GM23338 (cell line): ENCODE results near the gene KLHL8. TPM values are rescaled to one million over a fixed set of nuclear protein-coding genes. Genes with fewer than 3 reads are reported as not detected.

Experiments
- ATAC-seq: fragments of 200-7000 bp; cut with Tn5 transposase; 3 replicates; pipeline ENCODE4 v1.9.1; 2020
- DNase-seq: peaks from one replicate; pipeline ENCODE4 v3.0.0-alpha.2; 2015; ENCODE audit warnings: low spot score
- H2AFZ ChIP-seq: fragments of 200-600 bp; sonication (generic); 2 replicates; pipeline ENCODE4 v1.8.0; 2016; ENCODE audit warnings: antibody characterized with exemption, mild to moderate bottlenecking, moderate library complexity
- H3F3A ChIP-seq: fragments of 200-600 bp; sonication (generic); replicated peaks from 2 replicates; pipeline ENCODE4 v1.8.0; 2017; ENCODE audit warnings: antibody characterized with exemption, mixed run types, low read depth
- H3K27ac ChIP-seq: fragments of 200-600 bp; sonication (generic); 2 replicates; pipeline ENCODE4 v1.6.1; 2016; ENCODE audit warnings: low read depth
- H3K27me3 ChIP-seq: fragments of 200-600 bp; sonication (generic); 2 replicates; pipeline ENCODE4 v1.8.0; 2016; ENCODE audit warnings: mild to moderate bottlenecking, mixed run types, moderate library complexity; ENCODE audit not compliant: insufficient read depth
- H3K36me3 ChIP-seq: fragments of 200-600 bp; sonication (generic); 2 replicates; pipeline ENCODE4 v1.8.0; 2016; ENCODE audit warnings: mild to moderate bottlenecking; ENCODE audit not compliant: insufficient read depth
- H3K4me1 ChIP-seq: fragments of 200-600 bp; sonication (generic); 2 replicates; pipeline ENCODE4 v1.8.0; 2016; ENCODE audit warnings: mild to moderate bottlenecking, moderate library complexity; ENCODE audit not compliant: insufficient read depth
- H3K4me2 ChIP-seq: fragments of 200-600 bp; sonication (generic); 2 replicates; pipeline ENCODE4 v1.7.1; 2017; ENCODE audit warnings: mixed run types
- H3K4me3 ChIP-seq: fragments of 200-600 bp; sonication (generic); 2 replicates; pipeline ENCODE4 v1.6.1; 2016; ENCODE audit warnings: mixed run types
- H3K79me2 ChIP-seq: fragments of 200-600 bp; sonication (generic); replicated peaks from 2 replicates; pipeline ENCODE4 v1.8.0; 2017; ENCODE audit warnings: mild to moderate bottlenecking; ENCODE audit not compliant: insufficient read depth
- H3K9me2 ChIP-seq: fragments of 200-600 bp; sonication (generic); 2 replicates; pipeline ENCODE4 v1.8.0; 2017; ENCODE audit not compliant: insufficient read depth
- H4K20me1 ChIP-seq: fragments of 200-600 bp; sonication (generic); replicated peaks from 2 replicates; pipeline ENCODE4 v1.8.0; 2017; ENCODE audit warnings: mild to moderate bottlenecking; ENCODE audit not compliant: insufficient read depth
- H3K27ac Mint-ChIP-seq: 2 replicates; pipeline ENCODE4 v1.8.0; 2020; ENCODE audit warnings: inconsistent platforms, mild to moderate bottlenecking, moderate library complexity, mixed read lengths
- H3K27me3 Mint-ChIP-seq: 3 replicates; pipeline ENCODE4 v1.8.0; 2022; ENCODE audit warnings: low read depth, mild to moderate bottlenecking, moderate library complexity, mixed read lengths, inconsistent platforms; ENCODE audit not compliant: insufficient read depth, poor library complexity
- H3K36me3 Mint-ChIP-seq: 3 replicates; pipeline ENCODE4 v1.8.0; 2021; ENCODE audit warnings: low read depth, mild to moderate bottlenecking, inconsistent platforms, moderate library complexity, mixed read lengths
- H3K4me1 Mint-ChIP-seq: 3 replicates; pipeline ENCODE4 v1.8.0; 2020; ENCODE audit warnings: mild to moderate bottlenecking, inconsistent platforms, mixed read lengths
- H3K4me3 Mint-ChIP-seq: 3 replicates; pipeline ENCODE4 v1.8.0; 2021; ENCODE audit warnings: moderate library complexity, mild to moderate bottlenecking, inconsistent platforms, mixed read lengths
- H3K9me3 Mint-ChIP-seq: 3 replicates; pipeline ENCODE4 v1.8.0; 2020; ENCODE audit warnings: moderate library complexity, mild to moderate bottlenecking, inconsistent platforms, mixed read lengths
- EZH2 ChIP-seq: fragments of 200-600 bp; sonication (generic); IDR thresholded peaks from one replicate; pipeline ENCODE4 v1.8.0; 2017; ENCODE audit warnings: antibody characterized with exemption, mild to moderate bottlenecking, low read depth; ENCODE audit not compliant: unreplicated experiment
- POLR2AphosphoS5 ChIP-seq: IDR thresholded peaks from 2 replicates; pipeline ENCODE4 v1.6.1; 2016; ENCODE audit warnings: antibody characterized with exemption, low read depth
- polyA plus RNA-seq: library from polyadenylated mRNA; unstranded; fragments of >200 nt; fragmentation: Nextera tagmentation; extraction: Ambion mirVana; gene quantifications from 2 replicates; pipeline ENCODE4 v1.2.1, GENCODE V29; 2016
- total RNA-seq: library from RNA; depleted of rRNA; stranded (reverse); fragments of >200 nt; shearing (Covaris generic); gene quantifications from 2 replicates; pipeline ENCODE4 v1.2.3, GENCODE V29; 2014; rRNA removed
- TF ChIP-seq, protein P1 (sequence below), 2 experiments: fragments of 200-600 bp in 1 of 2; sonication (generic) in 1 of 2; conservative IDR thresholded peaks; 2 replicates each; pipeline versions ENCODE4 v1.5.1 to v1.6.1; 2016 to 2017; ENCODE audit warnings: antibody characterized with exemption in 2 of 2, low read depth in 2 of 2, mild to moderate bottlenecking in 2 of 2, moderate library complexity in 1 of 2
- TF ChIP-seq, protein P2 (sequence below): IDR thresholded peaks from 2 replicates; pipeline ENCODE4 v1.6.1; 2016; ENCODE audit warnings: antibody characterized with exemption
- TF ChIP-seq, protein P3 (sequence below): IDR thresholded peaks from one replicate; pipeline ENCODE4 v1.6.1; 2018; ENCODE audit warnings: antibody characterized with exemption; ENCODE audit not compliant: unreplicated experiment

KLHL8 gene
- total and polyA plus RNA-seq, 2 experiments from 2014 or later = 3.3 to 7.2 TPM

DNA sequence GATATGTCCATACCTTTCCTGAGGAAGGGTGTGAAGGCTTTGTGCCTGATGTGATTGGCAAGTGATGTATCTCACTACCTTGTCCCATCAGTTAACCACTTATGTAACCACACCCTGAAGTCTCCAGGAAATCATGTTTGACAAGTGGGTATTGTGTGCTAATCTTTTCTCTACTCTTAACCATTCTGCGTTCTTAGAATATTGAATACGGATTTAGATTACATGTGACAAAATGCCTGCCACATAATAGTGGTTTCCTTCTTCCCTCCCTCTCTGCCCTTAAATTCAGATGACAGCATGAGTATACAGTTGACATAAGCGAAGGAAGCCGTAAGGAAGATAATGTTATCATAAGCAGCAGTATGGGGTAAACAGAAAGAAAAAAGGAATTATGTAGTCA, 108.4 kb downstream of the KLHL8 start:
- peaks cover 63% of the 10 kb centered on the region for H3K36me3 Mint-ChIP-seq
- H3K4me2 ChIP-seq = no peak overlapping the region
- H3K27ac ChIP-seq = no peak overlapping the region
- no peak for ATAC-seq
- peaks cover 4% of the 10 kb centered on the region; the same call in 1 of the 2 replicates for H3K79me2 ChIP-seq
- H2AFZ ChIP-seq = no peak overlapping the region
- H3K4me3 ChIP-seq = no peak overlapping the region
- H3F3A ChIP-seq = no peaks in the 10 kb centered on the region
- H3K4me1 ChIP-seq = peaks cover 8% of the 10 kb centered on the region
- H3K9me3 Mint-ChIP-seq = no peaks in the 10 kb centered on the region
- H4K20me1 ChIP-seq = peaks cover 11% of the 10 kb centered on the region; the same call in 1 of the 2 replicates
- H3K4me1 Mint-ChIP-seq = peaks cover 11% of the 10 kb centered on the region
- no peak for DNase-seq
- H3K9me2 ChIP-seq = no peaks in the 10 kb centered on the region
- no peak overlapping the region for H3K27ac Mint-ChIP-seq
- H3K27me3 Mint-ChIP-seq = peaks cover 5% of the 10 kb centered on the region
- no peak overlapping the region for H3K4me3 Mint-ChIP-seq
- H3K27me3 ChIP-seq = no peaks in the 10 kb centered on the region
- TF ChIP-seq, protein P1, sequence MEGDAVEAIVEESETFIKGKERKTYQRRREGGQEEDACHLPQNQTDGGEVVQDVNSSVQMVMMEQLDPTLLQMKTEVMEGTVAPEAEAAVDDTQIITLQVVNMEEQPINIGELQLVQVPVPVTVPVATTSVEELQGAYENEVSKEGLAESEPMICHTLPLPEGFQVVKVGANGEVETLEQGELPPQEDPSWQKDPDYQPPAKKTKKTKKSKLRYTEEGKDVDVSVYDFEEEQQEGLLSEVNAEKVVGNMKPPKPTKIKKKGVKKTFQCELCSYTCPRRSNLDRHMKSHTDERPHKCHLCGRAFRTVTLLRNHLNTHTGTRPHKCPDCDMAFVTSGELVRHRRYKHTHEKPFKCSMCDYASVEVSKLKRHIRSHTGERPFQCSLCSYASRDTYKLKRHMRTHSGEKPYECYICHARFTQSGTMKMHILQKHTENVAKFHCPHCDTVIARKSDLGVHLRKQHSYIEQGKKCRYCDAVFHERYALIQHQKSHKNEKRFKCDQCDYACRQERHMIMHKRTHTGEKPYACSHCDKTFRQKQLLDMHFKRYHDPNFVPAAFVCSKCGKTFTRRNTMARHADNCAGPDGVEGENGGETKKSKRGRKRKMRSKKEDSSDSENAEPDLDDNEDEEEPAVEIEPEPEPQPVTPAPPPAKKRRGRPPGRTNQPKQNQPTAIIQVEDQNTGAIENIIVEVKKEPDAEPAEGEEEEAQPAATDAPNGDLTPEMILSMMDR (conservative IDR thresholded peaks at IDR 0.05; ENCODE audit: low read depth in 2 of 2) = no peak
- TF ChIP-seq, protein P2, sequence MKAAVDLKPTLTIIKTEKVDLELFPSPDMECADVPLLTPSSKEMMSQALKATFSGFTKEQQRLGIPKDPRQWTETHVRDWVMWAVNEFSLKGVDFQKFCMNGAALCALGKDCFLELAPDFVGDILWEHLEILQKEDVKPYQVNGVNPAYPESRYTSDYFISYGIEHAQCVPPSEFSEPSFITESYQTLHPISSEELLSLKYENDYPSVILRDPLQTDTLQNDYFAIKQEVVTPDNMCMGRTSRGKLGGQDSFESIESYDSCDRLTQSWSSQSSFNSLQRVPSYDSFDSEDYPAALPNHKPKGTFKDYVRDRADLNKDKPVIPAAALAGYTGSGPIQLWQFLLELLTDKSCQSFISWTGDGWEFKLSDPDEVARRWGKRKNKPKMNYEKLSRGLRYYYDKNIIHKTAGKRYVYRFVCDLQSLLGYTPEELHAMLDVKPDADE = no peak
- no peak for TF ChIP-seq EZH2
- TF ChIP-seq POLR2AphosphoS5 = no peak
- TF ChIP-seq, protein P3, sequence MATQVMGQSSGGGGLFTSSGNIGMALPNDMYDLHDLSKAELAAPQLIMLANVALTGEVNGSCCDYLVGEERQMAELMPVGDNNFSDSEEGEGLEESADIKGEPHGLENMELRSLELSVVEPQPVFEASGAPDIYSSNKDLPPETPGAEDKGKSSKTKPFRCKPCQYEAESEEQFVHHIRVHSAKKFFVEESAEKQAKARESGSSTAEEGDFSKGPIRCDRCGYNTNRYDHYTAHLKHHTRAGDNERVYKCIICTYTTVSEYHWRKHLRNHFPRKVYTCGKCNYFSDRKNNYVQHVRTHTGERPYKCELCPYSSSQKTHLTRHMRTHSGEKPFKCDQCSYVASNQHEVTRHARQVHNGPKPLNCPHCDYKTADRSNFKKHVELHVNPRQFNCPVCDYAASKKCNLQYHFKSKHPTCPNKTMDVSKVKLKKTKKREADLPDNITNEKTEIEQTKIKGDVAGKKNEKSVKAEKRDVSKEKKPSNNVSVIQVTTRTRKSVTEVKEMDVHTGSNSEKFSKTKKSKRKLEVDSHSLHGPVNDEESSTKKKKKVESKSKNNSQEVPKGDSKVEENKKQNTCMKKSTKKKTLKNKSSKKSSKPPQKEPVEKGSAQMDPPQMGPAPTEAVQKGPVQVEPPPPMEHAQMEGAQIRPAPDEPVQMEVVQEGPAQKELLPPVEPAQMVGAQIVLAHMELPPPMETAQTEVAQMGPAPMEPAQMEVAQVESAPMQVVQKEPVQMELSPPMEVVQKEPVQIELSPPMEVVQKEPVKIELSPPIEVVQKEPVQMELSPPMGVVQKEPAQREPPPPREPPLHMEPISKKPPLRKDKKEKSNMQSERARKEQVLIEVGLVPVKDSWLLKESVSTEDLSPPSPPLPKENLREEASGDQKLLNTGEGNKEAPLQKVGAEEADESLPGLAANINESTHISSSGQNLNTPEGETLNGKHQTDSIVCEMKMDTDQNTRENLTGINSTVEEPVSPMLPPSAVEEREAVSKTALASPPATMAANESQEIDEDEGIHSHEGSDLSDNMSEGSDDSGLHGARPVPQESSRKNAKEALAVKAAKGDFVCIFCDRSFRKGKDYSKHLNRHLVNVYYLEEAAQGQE = no peak
- peaks cover 18% of the 10 kb centered on the region for H3K36me3 ChIP-seq

Other genes starting within 250 kb of the KLHL8 start
- not detected in 2 replicates for gene HSD17B13, start 102.3 kb upstream of the KLHL8 start, total RNA-seq
- gene HSD17B13, start 102.3 kb upstream of the KLHL8 start, polyA plus RNA-seq = 0.15 TPM in 1 of 2 replicates, not detected in the other
- 14.8 and 19.9 TPM in 2 replicates for gene HSD17B11, start 170.6 kb upstream of the KLHL8 start, total RNA-seq
- gene HSD17B11, start 170.6 kb upstream of the KLHL8 start, polyA plus RNA-seq = 9.7 and 9.8 TPM in 2 replicates
- 13.6 and 22.9 TPM in 2 replicates for gene NUDT9, start 202.0 kb upstream of the KLHL8 start, total RNA-seq
- 35.2 and 43.4 TPM in 2 replicates for gene NUDT9, start 202.0 kb upstream of the KLHL8 start, polyA plus RNA-seq